EH (cell line): ENCODE measurements around the gene MPP1.
A peak's percentile ranks its signal among the peaks of the same experiment; 100 is the strongest.

Experiments
- DNase-seq: peaks from one replicate; pipeline ENCODE4 v3.0.0-alpha.2; 2015; ENCODE audit warnings: low read depth

The MPP1 gene

DNA sequence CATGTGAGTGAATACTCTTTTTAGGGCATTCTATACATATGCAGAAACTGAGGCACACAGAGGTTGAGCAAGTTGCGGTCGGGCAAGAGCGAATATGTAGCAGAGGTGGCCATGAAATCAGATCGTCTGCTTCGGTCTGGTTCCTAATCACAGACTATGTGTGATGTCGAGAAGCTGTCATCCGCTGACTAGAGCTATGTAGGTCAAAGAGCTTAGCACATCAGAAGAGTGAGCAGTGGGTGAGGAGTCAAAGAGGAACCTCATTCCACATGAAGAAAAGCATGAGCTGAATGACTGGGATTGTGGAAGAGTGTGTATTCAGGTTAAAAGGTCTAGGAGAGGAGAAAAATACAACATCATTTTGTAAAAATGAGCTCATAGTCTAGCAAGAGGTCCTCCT is 73.4 kb downstream of the MPP1 start:
- DNase-seq: no peak

DNA sequence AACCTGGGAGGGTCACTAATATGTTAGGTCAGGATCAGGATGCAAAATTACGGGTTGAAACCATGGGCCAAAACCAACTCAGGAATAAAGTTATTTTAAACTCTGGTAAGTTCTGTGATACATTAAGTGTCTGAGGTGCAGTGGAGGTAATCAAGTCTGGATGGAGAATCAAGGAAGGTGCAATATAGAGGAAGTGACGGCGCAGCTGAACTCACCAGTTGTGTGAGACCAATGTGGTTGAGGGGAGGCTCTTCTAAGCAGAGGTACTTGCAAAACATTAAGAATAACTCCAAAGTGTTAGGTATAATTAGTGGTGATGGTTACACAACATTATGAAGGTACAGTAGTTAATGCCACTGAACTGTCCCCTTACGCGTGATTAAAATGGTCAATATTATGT is 74.1 kb downstream of the MPP1 start:
- no peak for DNase-seq

DNA sequence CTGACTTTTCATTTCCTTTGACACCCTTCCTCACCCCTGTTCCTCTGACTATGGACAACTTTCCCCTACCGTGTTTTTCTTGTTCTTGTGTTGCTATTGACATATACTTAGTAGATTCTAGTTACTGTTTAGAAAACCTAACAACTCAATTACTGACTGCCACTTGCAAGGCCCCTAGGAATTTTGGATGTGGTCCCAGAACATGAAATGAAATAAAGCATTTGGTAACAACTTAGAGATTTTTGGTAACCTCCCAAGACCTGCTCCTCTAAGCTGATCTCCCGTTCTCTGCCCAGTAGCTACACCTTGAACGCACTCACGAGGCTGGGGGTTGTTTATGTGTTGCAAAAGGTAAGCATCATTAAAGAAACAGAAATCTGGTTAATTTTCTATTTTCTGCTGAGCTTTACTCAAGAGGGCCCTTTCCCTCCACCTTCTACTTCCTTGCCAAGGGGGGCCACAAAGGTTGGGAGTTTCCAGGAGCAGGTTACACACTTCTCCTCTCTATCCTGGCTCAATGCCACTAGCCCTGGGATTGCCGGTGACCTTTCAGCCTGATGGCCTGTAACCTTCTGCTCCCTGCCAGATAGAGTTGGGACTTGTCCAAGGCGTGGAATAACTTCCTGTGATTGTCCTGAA is 74.9 kb downstream of the MPP1 start:
- peak; percentile 83 for DNase-seq

DNA sequence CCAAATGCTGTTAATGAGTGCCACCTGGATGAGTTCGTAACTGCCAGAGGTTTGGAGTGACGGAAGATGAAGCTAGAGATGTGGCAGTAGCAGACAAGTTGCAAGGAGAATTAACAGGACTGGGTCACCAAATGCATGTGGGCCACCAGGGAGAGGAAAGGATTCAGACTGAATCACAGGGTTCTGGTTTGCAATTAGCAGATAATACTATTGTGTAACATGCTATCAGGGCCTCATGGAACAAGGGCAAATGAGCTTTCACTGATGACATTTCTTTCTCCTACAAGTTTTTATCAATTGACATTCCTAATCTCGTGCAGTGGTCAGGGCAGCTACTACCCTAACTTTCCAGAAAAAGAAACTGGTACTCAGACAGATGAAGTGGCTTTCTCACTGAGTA is 75.8 kb downstream of the MPP1 start:
- DNase-seq: no peak
